BJ (cell line): ENCODE data around the gene USHBP1. TPM values are rescaled to one million over a fixed set of nuclear protein-coding genes. Genes with fewer than 3 reads are reported as not detected.

Experiments
- CTCF ChIA-PET: fragments of 350-600 bp; formaldehyde crosslinking; extraction: SDS; loops from one replicate; lab custom pipeline; 2021; ENCODE audit warnings: antibody characterized with exemption, inconsistent platforms; lab: Yijun Ruan, JAX
- POLR2A ChIA-PET: fragments of 300-600 bp; sonication (Branson Sonifier 250); formaldehyde crosslinking; extraction: SDS; loops from one replicate; lab custom pipeline; 2021; ENCODE audit warnings: antibody characterized with exemption; lab: Charles Lee
- DNase-seq: peaks from one replicate; pipeline ENCODE4 v3.0.0-alpha.2; 2011; ENCODE audit warnings: low read depth
- H3K27me3 ChIP-seq: 2 replicates; pipeline ENCODE4 v1.6.0; 2011; ENCODE audit warnings: low read length; ENCODE audit not compliant: control insufficient read depth, insufficient read depth
- H3K36me3 ChIP-seq: 2 replicates; pipeline ENCODE4 v1.5.1; 2011; ENCODE audit warnings: low read length; ENCODE audit not compliant: control insufficient read depth, insufficient read depth
- H3K4me3 ChIP-seq: 2 replicates; pipeline ENCODE4 v1.5.1; 2011; ENCODE audit warnings: low read depth, mild to moderate bottlenecking, control low read depth, low read length
- CTCF ChIP-seq: IDR thresholded peaks from 2 replicates; pipeline ENCODE4 v1.5.1; 2011; ENCODE audit warnings: low read depth, mild to moderate bottlenecking, control low read depth, inconsistent platforms, low read length, moderate library complexity; ENCODE audit not compliant: insufficient read depth
- polyA plus RNA-seq: library from polyadenylated mRNA; depleted of rRNA; stranded (reverse); fragments of >200 nt; gene quantifications from 2 replicates; pipeline ENCODE4 v1.2.3, GENCODE V29; 2011

The USHBP1 gene
- polyA plus RNA-seq, 1 experiment = not detected

GRCh38 chr19:17216058-17216670 lies 48.4 kb downstream of the USHBP1 start:
- peak overlapping the region; percentile 88 for H3K4me3 ChIP-seq
- peaks cover 19% of the 10 kb centered on the region for H3K36me3 ChIP-seq
- no peak for DNase-seq
- POLR2A ChIA-PET = no interaction called here
- TF ChIP-seq CTCF = no peak
- CTCF ChIA-PET = interaction anchor here (0.9 to 1.9 kb wide), 2 partner anchors 66 to 250 kb away, joined by 3 to 8 read pairs; no protein-coding TSS in a partner anchor
- H3K27me3 ChIP-seq = no peaks in the 10 kb centered on the region

GRCh38 chr19:17215127-17215971 lies 49.2 kb downstream of the USHBP1 start, which contains the start of gene USE1:
Gene USE1 (plus strand): TSS chr19:17215357. CDS start chr19:17215406, 49 bp downstream.
- Histone ChIP-seq H3K27me3 (no peaks in the 10 kb centered on the region), H3K4me3 (peak within 1 kb of the TSS; percentile 88), H3K36me3 (peaks cover 24% of the 10 kb centered on the region)
- POLR2A ChIA-PET = interaction anchor here (0.6 kb wide), 3 partner anchors 16 to 752 kb away, joined by 3 to 4 read pairs (median 4); partner anchors contain the start of gene BABAM1
- TF ChIP-seq CTCF = no peak
- CTCF ChIA-PET = interaction anchor here (0.9 to 1.9 kb wide), 5 partner anchors 9 to 251 kb away, joined by 3 to 9 read pairs (median 6); partner anchors contain the start of gene OCEL1
- peak; percentile 51 for DNase-seq

- H3K4me3 ChIP-seq = peak overlapping the region; percentile 88
- ChIA-PET CTCF (interaction anchor here (1.1 to 1.9 kb wide), 4 partner anchors 9 to 77 kb away, joined by 4 to 9 read pairs (median 7); partner anchors contain the start of gene OCEL1), POLR2A (interaction anchor here (0.6 kb wide), 1 partner anchor 15 kb away, joined by 3 read pairs; no protein-coding TSS in a partner anchor)
- no peaks in the 10 kb centered on the region for H3K27me3 ChIP-seq
- TF ChIP-seq CTCF = no peak
- DNase-seq = no peak
- H3K36me3 ChIP-seq = peaks cover 29% of the 10 kb centered on the region
Measured at GRCh38 chr19:17214508-17215126, 49.9 kb downstream of the USHBP1 start.

- ChIA-PET CTCF (no interaction called here), POLR2A (no interaction called here)
- no peak for DNase-seq
- no peak overlapping the region for H3K4me3 ChIP-seq
- TF ChIP-seq CTCF = no peak
- H3K27me3 ChIP-seq = no peaks in the 10 kb centered on the region
- peaks cover 34% of the 10 kb centered on the region for H3K36me3 ChIP-seq
Measured at GRCh38 chr19:17213334-17213733, 51.2 kb downstream of the USHBP1 start.
